Loucy (cell line): ENCODE data around the gene NDUFA6.

ENCODE experiments used
- CTCF ChIP-seq: fragments of 200-600 bp; sonication (generic); conservative IDR thresholded peaks from 2 replicates; pipeline ENCODE4 v1.5.1; 2014; ENCODE audit warnings: mild to moderate bottlenecking, antibody characterized with exemption, low read length
- EZH2phosphoT487 ChIP-seq: fragments of 200-600 bp; IDR thresholded peaks from 2 replicates; pipeline ENCODE4 v1.6.1; 2018; ENCODE audit warnings: antibody characterized with exemption, mild to moderate bottlenecking, moderate library complexity, borderline replicate concordance

DNA sequence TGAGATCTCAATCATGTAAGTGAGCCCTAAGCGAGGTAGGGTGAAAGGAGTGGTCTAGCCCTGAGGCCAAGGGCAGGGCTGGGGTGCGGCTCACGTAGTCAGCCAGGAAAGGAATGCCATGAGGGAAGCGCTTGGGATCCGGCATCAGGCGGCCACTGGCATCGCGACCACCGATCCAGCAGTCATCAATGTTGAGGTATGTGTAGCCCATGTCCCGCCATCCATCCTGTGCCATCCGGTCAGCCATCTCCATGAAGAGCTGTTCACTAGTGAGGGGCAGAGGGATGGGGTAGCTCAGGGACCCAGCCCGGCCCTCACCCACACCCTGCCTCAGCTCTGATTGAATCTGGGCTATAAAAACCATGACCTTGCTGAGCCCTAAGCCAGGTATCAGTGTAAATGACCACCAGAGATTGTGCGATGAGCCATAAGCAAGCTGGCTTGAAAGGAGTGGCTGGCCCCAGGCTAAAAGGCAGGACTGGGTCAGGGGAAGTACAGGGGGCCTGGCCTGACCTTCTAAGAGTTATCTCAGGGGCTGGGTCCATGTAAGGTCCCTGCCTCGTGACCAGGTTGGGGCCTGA lies 22.8 kb downstream of the NDUFA6 start:
- TF ChIP-seq CTCF (no peak), EZH2phosphoT487 (no peak)
